Measurements from ENCODE around the gene ERG.

GRCh38 chr21:38511198-38511597, 12.9 kb upstream of the ERG start:
- TF ChIP-seq KDM5B (IDR thresholded peaks at IDR 0.05; ENCODE audit: insufficient replicate concordance, low read depth, low read length), result no peak
- no peak for TF ChIP-seq ETV5 (CRISPR knock-in tag; IDR thresholded peaks at IDR 0.05; ENCODE audit: low read depth)
- TF ChIP-seq TBP (optimal IDR thresholded peaks at IDR 0.05; ENCODE audit: low read depth, low read length), result no peak
- TF ChIP-seq KAT7 (CRISPR knock-in tag; IDR thresholded peaks at IDR 0.05; ENCODE audit: borderline replicate concordance), result no peak
- TF ChIP-seq CTCF (IDR thresholded peaks at IDR 0.05 in 2 of 3, conservative IDR thresholded peaks at IDR 0.05 in 1 of 3; ENCODE audit: insufficient read depth in 2 of 3, low read depth in 1 of 3, low read length in 3 of 3), result no peak
- no peak for TF ChIP-seq RFX5 (IDR thresholded peaks at IDR 0.05; ENCODE audit: low read depth, low read length)
